Uterus (tissue), 4 donors: ENCODE results near the gene WRAP73. TPM values are rescaled to one million over a fixed set of nuclear protein-coding genes. Genes with fewer than 3 reads are reported as not detected.

Experiments
- DNase-seq, 2 donors: peaks; one replicate each; pipeline ENCODE4 v3.0.0-alpha.2; 2019 to 2020
- H3K27ac ChIP-seq, 2 donors: fragments of 200-600 bp; sonication (generic); 1 replicate in 1 of 2; 2 replicates in 1 of 2; pipeline ENCODE4 v1.5.1; 2016 to 2018
- H3K27me3 ChIP-seq, 2 donors: fragments of 200-600 bp; sonication (generic); one replicate each; pipeline ENCODE4 v1.5.1; 2018 to 2019; ENCODE audit warnings: control low read depth in 1 of 2
- H3K36me3 ChIP-seq, 2 donors: fragments of 200-600 bp; sonication (generic); one replicate each; pipeline ENCODE4 v1.5.1; 2019; ENCODE audit warnings: control low read depth in 1 of 2
- H3K4me1 ChIP-seq, 2 donors: fragments of 200-600 bp; sonication (generic); one replicate each; pipeline ENCODE4 v1.5.1; 2018 to 2019; ENCODE audit warnings: control low read depth in 1 of 2
- H3K4me3 ChIP-seq, 2 donors: fragments of 200-600 bp; sonication (generic); 1 replicate in 1 of 2; 2 replicates in 1 of 2; pipeline ENCODE4 v1.5.1; 2018 to 2019; ENCODE audit warnings: mild to moderate bottlenecking in 1 of 2
- H3K9me3 ChIP-seq, 2 donors: fragments of 200-600 bp; sonication (generic); one replicate each; pipeline ENCODE4 v1.5.1; 2019; ENCODE audit warnings: control low read depth in 1 of 2
- CTCF ChIP-seq, 4 experiments: fragments of 200-600 bp in 2 of 4; fragments of 450-650 bp in 2 of 4; sonication (generic) in 2 of 4; IDR thresholded peaks; one replicate each; pipeline ENCODE4 v1.5.1; 2016 to 2019; ENCODE audit warnings: antibody characterized with exemption in 4 of 4, mild to moderate bottlenecking in 2 of 4, moderate library complexity in 1 of 4
- POLR2A ChIP-seq, 2 donors: fragments of 450-650 bp; IDR thresholded peaks; one replicate each; pipeline ENCODE4 v1.6.1; 2016; ENCODE audit warnings: antibody characterized with exemption in 2 of 2, mild to moderate bottlenecking in 1 of 2, moderate library complexity in 1 of 2
- intact Hi-C: fragments of 100-400 bp; cut with DNase I; formaldehyde crosslinking; loops from one replicate; pipeline ENCODE4 v1.15.1; 2023; ENCODE audit warnings: low total_unique reads
- total RNA-seq, 4 donors: library from RNA; depleted of rRNA in 3 of 4; stranded (reverse); fragments of >200 nt in 3 of 4; gene quantifications; one replicate each; pipeline versions ENCODE4 v1.1.0 to v1.2.4, GENCODE V29; 2014 to 2023
- donor health status: DM: yes; HTN: yes; CAD: no.

WRAP73 gene
- total RNA-seq, 4 donors from 2014 or later, result 4.6 to 31.7 (median 25.0) TPM

- no peak overlapping the region for H3K4me3 ChIP-seq
- H3K36me3 ChIP-seq, result no peaks in the 10 kb centered on the region
- TF ChIP-seq POLR2A (IDR thresholded peaks at IDR 0.05), result no peak
- TF ChIP-seq CTCF (IDR thresholded peaks at IDR 0.05), result no peak
- peaks cover 0 to 7% of the 10 kb centered on the region in 2 donors for H3K4me1 ChIP-seq
- H3K27me3 ChIP-seq, result peaks cover 4 to 6% of the 10 kb centered on the region in 2 donors
- DNase-seq, result no peak
- no peaks in the 10 kb centered on the region for H3K9me3 ChIP-seq
- H3K27ac ChIP-seq, result no peak overlapping the region
- intact Hi-C loops, result loop anchor here (10.0 kb wide), 1 partner anchor 1061 kb away; the partner anchor contains the start of gene PRXL2B
Observed at GRCh38 chr1:3645666-3646355, 4.1 kb downstream of the WRAP73 start.

GRCh38 chr1:3645247-3645646 is 4.7 kb downstream of the WRAP73 start:
- Histone ChIP-seq H3K27ac (no peak overlapping the region), H3K4me3 (no peak overlapping the region), H3K27me3 (peaks cover 0 to under 1% of the 10 kb centered on the region in 2 donors), H3K9me3 (no peaks in the 10 kb centered on the region), H3K36me3 (no peaks in the 10 kb centered on the region), H3K4me1 (peaks cover 0 to 1% of the 10 kb centered on the region in 2 donors)
- DNase-seq, result no peak
- TF ChIP-seq POLR2A (IDR thresholded peaks at IDR 0.05), result no peak
- no peak for TF ChIP-seq CTCF (IDR thresholded peaks at IDR 0.05)
- intact Hi-C loops, result loop anchor here (10.0 kb wide), 1 partner anchor 1060 kb away; the partner anchor contains the start of gene PRXL2B

GRCh38 chr1:3644273-3644672 is 5.6 kb downstream of the WRAP73 start:
- TF ChIP-seq CTCF (IDR thresholded peaks at IDR 0.05), result no peak
- TF ChIP-seq POLR2A (IDR thresholded peaks at IDR 0.05), result no peak
- Histone ChIP-seq H3K9me3 (no peaks in the 10 kb centered on the region), H3K4me1 (no peaks in the 10 kb centered on the region), H3K4me3 (no peak overlapping the region), H3K36me3 (no peaks in the 10 kb centered on the region), H3K27ac (no peak overlapping the region), H3K27me3 (no peaks in the 10 kb centered on the region)
- intact Hi-C loops, result loop anchor here (10.0 kb wide), 1 partner anchor 1059 kb away; the partner anchor contains the start of gene PRXL2B
- no peak for DNase-seq

GRCh38 chr1:3642919-3643675 is 6.8 kb downstream of the WRAP73 start:
- no peak overlapping the region for H3K4me3 ChIP-seq
- TF ChIP-seq POLR2A (IDR thresholded peaks at IDR 0.05) (no peak), CTCF (IDR thresholded peaks at IDR 0.05) (no peak)
- no peak for DNase-seq
- intact Hi-C loops, result loop anchor here (10.0 kb wide), 1 partner anchor 1058 kb away; the partner anchor contains the start of gene PRXL2B
- no peaks in the 10 kb centered on the region for H3K4me1 ChIP-seq
- no peaks in the 10 kb centered on the region for H3K27me3 ChIP-seq
- H3K27ac ChIP-seq, result no peak overlapping the region
- H3K36me3 ChIP-seq, result no peaks in the 10 kb centered on the region
- H3K9me3 ChIP-seq, result no peaks in the 10 kb centered on the region

GRCh38 chr1:3641816-3642215 is 8.1 kb downstream of the WRAP73 start:
- Histone ChIP-seq H3K4me3 (no peak overlapping the region), H3K36me3 (no peaks in the 10 kb centered on the region), H3K4me1 (no peaks in the 10 kb centered on the region), H3K27me3 (no peaks in the 10 kb centered on the region), H3K9me3 (no peaks in the 10 kb centered on the region), H3K27ac (no peak overlapping the region)
- intact Hi-C loops, result loop anchor here (10.0 kb wide), 1 partner anchor 1057 kb away; the partner anchor contains the start of gene PRXL2B
- TF ChIP-seq POLR2A (IDR thresholded peaks at IDR 0.05) (no peak), CTCF (IDR thresholded peaks at IDR 0.05) (no peak)
- no peak for DNase-seq
